ENCODE data around the gene CATSPER3. TPM values are rescaled to one million over a fixed set of nuclear protein-coding genes. Genes with fewer than 3 reads are reported as not detected.

CATSPER3 gene
- total RNA-seq, 1 experiment from 2014 or later = 0.57 TPM

GRCh38 chr5:135053989-135054388 lies 86.3 kb downstream of the CATSPER3 start:
- Histone ChIP-seq H3K36me3 (ENCODE audit: low read depth) (no peaks in the 10 kb centered on the region), H3K27me3 (ENCODE audit: insufficient read depth, low read depth) (no peaks in the 10 kb centered on the region), H3K4me2 (no peak overlapping the region), H2AFZ (no peak overlapping the region), H3K79me2 (ENCODE audit: low read depth) (no peaks in the 10 kb centered on the region), H3K4me1 (replicated peaks; ENCODE audit: insufficient read depth) (peaks cover 11% of the 10 kb centered on the region), H4K20me1 (ENCODE audit: insufficient read depth) (no peaks in the 10 kb centered on the region), H3K9me2 (ENCODE audit: insufficient read depth) (no peaks in the 10 kb centered on the region), H3K4me3 (no peak overlapping the region), H3K27ac (no peak overlapping the region), H3F3A (ENCODE audit: insufficient read depth, low read depth) (no peaks in the 10 kb centered on the region), H3K9me3 (ENCODE audit: insufficient read depth, low read depth) (no peaks in the 10 kb centered on the region)
- BruUV-seq (replicated peaks) = no TSS peak
- TF ChIP-seq CTCF (conservative IDR thresholded peaks at IDR 0.05) = no peak
- POLR2A ChIA-PET (ENCODE audit: unreplicated experiment) = no interaction called here
- CTCF ChIA-PET = no interaction called here
- intact Hi-C loops (cut with micrococcal nuclease; ENCODE audit: unreplicated experiment) = no loop called here
- no peak for DNase-seq

GRCh38 chr5:135054546-135054945 lies 86.8 kb downstream of the CATSPER3 start:
- no peaks in the 10 kb centered on the region for H3K9me3 ChIP-seq (ENCODE audit: insufficient read depth, low read depth)
- H3K27ac ChIP-seq = no peak overlapping the region
- H3K4me3 ChIP-seq = no peak overlapping the region
- H4K20me1 ChIP-seq (ENCODE audit: insufficient read depth) = no peaks in the 10 kb centered on the region
- H3K9me2 ChIP-seq (ENCODE audit: insufficient read depth) = no peaks in the 10 kb centered on the region
- intact Hi-C loops (cut with micrococcal nuclease; ENCODE audit: unreplicated experiment) = no loop called here
- POLR2A ChIA-PET (ENCODE audit: unreplicated experiment) = no interaction called here
- no peaks in the 10 kb centered on the region for H3K36me3 ChIP-seq (ENCODE audit: low read depth)
- no peak for DNase-seq
- peaks cover 11% of the 10 kb centered on the region for H3K4me1 ChIP-seq (replicated peaks; ENCODE audit: insufficient read depth)
- CTCF ChIA-PET = no interaction called here
- H3F3A ChIP-seq (ENCODE audit: insufficient read depth, low read depth) = no peaks in the 10 kb centered on the region
- no peak for TF ChIP-seq CTCF (conservative IDR thresholded peaks at IDR 0.05)
- BruUV-seq (replicated peaks) = no TSS peak
- H3K27me3 ChIP-seq (ENCODE audit: insufficient read depth, low read depth) = no peaks in the 10 kb centered on the region
- no peak overlapping the region for H2AFZ ChIP-seq
- no peak overlapping the region for H3K4me2 ChIP-seq
- no peaks in the 10 kb centered on the region for H3K79me2 ChIP-seq (ENCODE audit: low read depth)

- no peaks in the 10 kb centered on the region for H3K36me3 ChIP-seq (ENCODE audit: low read depth)
- no peaks in the 10 kb centered on the region for H4K20me1 ChIP-seq (ENCODE audit: insufficient read depth)
- CTCF ChIA-PET = no interaction called here
- no peaks in the 10 kb centered on the region for H3K9me3 ChIP-seq (ENCODE audit: insufficient read depth, low read depth)
- no peak overlapping the region for H3K27ac ChIP-seq
- H3K79me2 ChIP-seq (ENCODE audit: low read depth) = no peaks in the 10 kb centered on the region
- H3K4me3 ChIP-seq = no peak overlapping the region
- H3K9me2 ChIP-seq (ENCODE audit: insufficient read depth) = no peaks in the 10 kb centered on the region
- H3F3A ChIP-seq (ENCODE audit: insufficient read depth, low read depth) = no peaks in the 10 kb centered on the region
- TF ChIP-seq EZH2 (IDR thresholded peaks at IDR 0.05; ENCODE audit: low read depth) (no peak), CTCF (conservative IDR thresholded peaks at IDR 0.05) (no peak)
- no peak for DNase-seq
- no peak overlapping the region for H2AFZ ChIP-seq
- BruUV-seq (replicated peaks) = no TSS peak
- H3K27me3 ChIP-seq (ENCODE audit: insufficient read depth, low read depth) = no peaks in the 10 kb centered on the region
- POLR2A ChIA-PET (ENCODE audit: unreplicated experiment) = no interaction called here
- H3K4me2 ChIP-seq = no peak overlapping the region
- peaks cover 11% of the 10 kb centered on the region for H3K4me1 ChIP-seq (replicated peaks; ENCODE audit: insufficient read depth)
- intact Hi-C loops (cut with micrococcal nuclease; ENCODE audit: unreplicated experiment) = no loop called here
Observed at GRCh38 chr5:135055396-135055795, 87.7 kb downstream of the CATSPER3 start.

All from PC-9 (cell line).